Neural cell (in vitro differentiated cells): ENCODE results near the gene BTG4.

Experiments
- CTCF ChIP-seq: fragments of 450-650 bp; IDR thresholded peaks from 2 replicates; pipeline ENCODE4 v1.5.1; 2014; ENCODE audit warnings: antibody characterized with exemption, mild to moderate bottlenecking, moderate library complexity; ENCODE audit not compliant: poor library complexity, severe bottlenecking
- EP300 ChIP-seq: fragments of 450-650 bp; conservative IDR thresholded peaks from 2 replicates; pipeline ENCODE4 v1.6.1; 2014; ENCODE audit warnings: antibody characterized with exemption, mild to moderate bottlenecking, moderate library complexity; ENCODE audit not compliant: poor library complexity, severe bottlenecking
- EZH2 ChIP-seq: fragments of 200-600, 300-800 bp; shearing (Covaris generic), sonication (generic); IDR thresholded peaks from 2 replicates; pipeline ENCODE4 v1.6.1; 2014; ENCODE audit warnings: antibody characterized with exemption, low read length, borderline replicate concordance, mild to moderate bottlenecking; ENCODE audit not compliant: insufficient read depth, poor library complexity, severe bottlenecking
- MXI1 ChIP-seq: fragments of 450-650 bp; conservative IDR thresholded peaks from 2 replicates; pipeline ENCODE4 v1.6.1; 2014; ENCODE audit warnings: antibody characterized with exemption, mild to moderate bottlenecking; ENCODE audit not compliant: poor library complexity, severe bottlenecking
- POLR2AphosphoS5 ChIP-seq: IDR thresholded peaks from 2 replicates; pipeline ENCODE4 v1.6.1; 2012
- TAF1 ChIP-seq: IDR thresholded peaks from 2 replicates; pipeline ENCODE4 v1.6.1; 2012; ENCODE audit warnings: low read depth
- TF ChIP-seq, protein P1 (sequence below): IDR thresholded peaks from 2 replicates; pipeline ENCODE4 v1.6.1; 2012; ENCODE audit warnings: borderline replicate concordance

DNA sequence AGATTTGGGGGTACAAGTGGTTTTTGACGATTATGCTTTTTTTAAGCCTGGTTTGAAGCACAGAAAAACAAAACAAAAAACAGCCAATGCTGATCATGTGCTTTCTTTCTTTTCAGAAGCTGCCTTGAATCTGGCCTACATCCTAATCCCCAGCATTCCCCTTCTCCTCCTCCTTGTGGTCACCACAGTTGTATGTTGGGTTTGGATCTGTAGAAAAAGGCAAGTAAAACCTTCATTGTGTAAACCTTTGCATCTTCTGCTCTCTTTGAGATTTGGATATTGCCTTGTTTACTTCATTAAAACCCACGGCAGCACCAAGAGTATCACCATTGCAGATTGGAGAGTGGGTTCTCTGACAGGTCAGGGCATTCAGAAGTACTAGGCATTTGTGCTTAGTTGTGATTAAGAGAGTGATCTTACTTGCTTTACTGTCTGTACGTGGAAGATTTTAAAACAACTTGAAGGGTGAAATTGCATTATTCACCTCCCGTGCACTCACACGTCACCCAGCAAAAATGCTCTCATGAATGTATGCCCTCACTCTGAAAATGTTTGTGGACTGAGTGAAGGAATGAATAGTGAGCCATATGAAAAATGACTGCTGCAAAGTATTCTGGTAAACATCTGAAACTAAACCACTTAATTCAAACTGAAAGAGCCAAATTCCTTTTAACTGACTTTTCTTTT is 45.4 kb upstream of the BTG4 start:
- TF ChIP-seq EP300 (no peak), CTCF (no peak), POLR2AphosphoS5 (no peak), MXI1 (no peak), EZH2 (no peak), TAF1 (no peak)
- TF ChIP-seq, protein P1, sequence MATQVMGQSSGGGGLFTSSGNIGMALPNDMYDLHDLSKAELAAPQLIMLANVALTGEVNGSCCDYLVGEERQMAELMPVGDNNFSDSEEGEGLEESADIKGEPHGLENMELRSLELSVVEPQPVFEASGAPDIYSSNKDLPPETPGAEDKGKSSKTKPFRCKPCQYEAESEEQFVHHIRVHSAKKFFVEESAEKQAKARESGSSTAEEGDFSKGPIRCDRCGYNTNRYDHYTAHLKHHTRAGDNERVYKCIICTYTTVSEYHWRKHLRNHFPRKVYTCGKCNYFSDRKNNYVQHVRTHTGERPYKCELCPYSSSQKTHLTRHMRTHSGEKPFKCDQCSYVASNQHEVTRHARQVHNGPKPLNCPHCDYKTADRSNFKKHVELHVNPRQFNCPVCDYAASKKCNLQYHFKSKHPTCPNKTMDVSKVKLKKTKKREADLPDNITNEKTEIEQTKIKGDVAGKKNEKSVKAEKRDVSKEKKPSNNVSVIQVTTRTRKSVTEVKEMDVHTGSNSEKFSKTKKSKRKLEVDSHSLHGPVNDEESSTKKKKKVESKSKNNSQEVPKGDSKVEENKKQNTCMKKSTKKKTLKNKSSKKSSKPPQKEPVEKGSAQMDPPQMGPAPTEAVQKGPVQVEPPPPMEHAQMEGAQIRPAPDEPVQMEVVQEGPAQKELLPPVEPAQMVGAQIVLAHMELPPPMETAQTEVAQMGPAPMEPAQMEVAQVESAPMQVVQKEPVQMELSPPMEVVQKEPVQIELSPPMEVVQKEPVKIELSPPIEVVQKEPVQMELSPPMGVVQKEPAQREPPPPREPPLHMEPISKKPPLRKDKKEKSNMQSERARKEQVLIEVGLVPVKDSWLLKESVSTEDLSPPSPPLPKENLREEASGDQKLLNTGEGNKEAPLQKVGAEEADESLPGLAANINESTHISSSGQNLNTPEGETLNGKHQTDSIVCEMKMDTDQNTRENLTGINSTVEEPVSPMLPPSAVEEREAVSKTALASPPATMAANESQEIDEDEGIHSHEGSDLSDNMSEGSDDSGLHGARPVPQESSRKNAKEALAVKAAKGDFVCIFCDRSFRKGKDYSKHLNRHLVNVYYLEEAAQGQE, result no peak
